Frontal cortex (tissue), 4 donors: ENCODE measurements around the gene AFF3. TPM values are rescaled to one million over a fixed set of nuclear protein-coding genes. Genes with fewer than 3 reads are reported as not detected.
A peak's percentile ranks its signal among the peaks of the same experiment; 100 is the strongest.
"Not testable (repeated sequence)": the region's sequence is repeated elsewhere in the genome, so short reads cannot be mapped to it uniquely, and the experiment has no call there.

Experiments
- DNase-seq, 2 donors: peaks; one replicate each; pipeline ENCODE4 v3.0.0; 2012; ENCODE audit warnings: low spot score in 2 of 2
- FAIRE-seq: peaks from 2 replicates; lab custom pipeline; 2012; peaks lifted over from hg19 to GRCh38; lab: Jason Lieb, UNC
- total RNA-seq: library from RNA; depleted of rRNA; stranded (reverse); fragments of >200 nt; gene quantifications from one replicate; pipeline ENCODE4 v1.2.3, GENCODE V29; 2014
- donor health status: control.
- donor health status: control.
- donor health status: control.

AFF3 gene
- total RNA-seq, 1 donor from 2014 or later: 56.7 TPM

DNA sequence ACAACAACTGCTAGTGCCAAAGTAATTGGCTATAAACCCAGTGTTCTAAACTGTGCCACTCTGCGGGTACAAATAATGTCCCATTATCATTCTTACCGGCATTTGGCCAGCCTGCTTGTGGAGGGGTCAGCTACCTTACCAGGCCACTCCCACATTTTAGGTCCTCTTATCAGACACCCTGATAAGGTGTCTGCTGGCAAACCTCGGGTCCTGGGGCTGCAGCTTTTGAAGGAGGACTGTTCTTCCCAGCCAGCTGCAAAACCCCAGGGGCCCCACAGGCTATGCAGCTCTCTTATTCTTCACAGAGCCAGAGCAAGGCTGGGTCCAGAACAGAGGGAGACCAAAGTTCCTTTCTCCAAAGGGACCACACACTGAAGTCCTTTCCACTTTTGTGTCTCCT lies 394.5 kb downstream of the AFF3 start:
- DNase-seq (no peak), FAIRE-seq (no peak)

DNA sequence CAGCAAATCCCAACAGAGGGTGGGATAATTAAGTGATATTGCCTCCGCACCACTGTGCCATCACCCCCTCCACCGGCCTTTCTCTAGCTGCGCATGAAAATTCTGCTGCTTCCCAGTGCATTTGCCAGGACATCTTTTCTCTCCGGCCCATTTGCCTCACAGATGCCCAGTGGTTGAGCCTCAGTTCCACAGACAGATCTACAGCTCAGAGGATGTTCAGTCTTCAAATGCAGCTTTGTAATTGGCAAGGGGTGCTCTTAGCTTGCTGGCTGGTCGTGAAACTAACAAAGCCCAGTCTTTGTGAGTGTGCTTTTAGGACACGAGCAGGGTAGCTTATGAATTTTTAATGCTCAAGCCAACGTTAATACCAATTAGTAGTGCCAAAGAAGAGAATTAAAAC lies 399.2 kb downstream of the AFF3 start:
- no peak for DNase-seq
- FAIRE-seq: no peak

DNA sequence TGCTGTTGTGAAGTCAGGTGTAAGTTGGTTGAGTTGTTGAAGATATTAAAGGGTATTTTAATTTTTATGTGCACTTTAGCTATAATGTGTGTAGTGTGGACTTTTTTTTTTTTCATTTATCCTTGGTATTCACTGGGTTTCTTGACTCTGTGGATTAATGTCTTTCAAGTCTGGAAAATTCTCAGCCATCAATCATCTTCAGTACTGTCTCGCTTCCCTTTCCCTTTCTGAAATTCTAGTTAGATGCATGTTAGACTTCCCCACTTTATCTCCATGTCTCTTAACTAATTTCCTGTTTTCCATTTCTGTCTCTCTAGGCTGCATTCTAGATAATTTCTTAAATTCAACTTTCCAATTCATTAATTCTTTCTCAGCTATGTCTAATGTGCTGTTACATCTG lies 404.9 kb downstream of the AFF3 start:
- FAIRE-seq: no peak
- DNase-seq: no peak

DNA sequence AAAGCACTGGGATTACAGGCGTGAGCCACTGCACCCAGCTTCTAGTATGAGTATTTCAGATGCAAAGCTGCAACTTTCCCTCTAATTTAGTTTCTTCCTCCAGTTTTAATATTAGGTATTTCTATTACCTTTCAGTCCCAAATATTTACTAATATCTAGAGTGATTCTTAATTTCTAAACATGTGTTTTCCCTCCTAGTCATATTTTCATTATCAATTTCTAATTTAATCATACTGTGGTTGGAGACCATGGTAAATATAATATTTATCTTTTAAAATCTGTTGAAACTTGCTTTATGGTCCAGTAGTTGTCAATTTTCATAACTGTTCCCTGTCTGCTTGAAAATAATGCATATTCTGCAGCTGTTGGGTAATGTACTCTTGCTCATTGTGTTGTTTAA lies 406.6 kb downstream of the AFF3 start:
- DNase-seq (no peak), FAIRE-seq (no peak)

DNA sequence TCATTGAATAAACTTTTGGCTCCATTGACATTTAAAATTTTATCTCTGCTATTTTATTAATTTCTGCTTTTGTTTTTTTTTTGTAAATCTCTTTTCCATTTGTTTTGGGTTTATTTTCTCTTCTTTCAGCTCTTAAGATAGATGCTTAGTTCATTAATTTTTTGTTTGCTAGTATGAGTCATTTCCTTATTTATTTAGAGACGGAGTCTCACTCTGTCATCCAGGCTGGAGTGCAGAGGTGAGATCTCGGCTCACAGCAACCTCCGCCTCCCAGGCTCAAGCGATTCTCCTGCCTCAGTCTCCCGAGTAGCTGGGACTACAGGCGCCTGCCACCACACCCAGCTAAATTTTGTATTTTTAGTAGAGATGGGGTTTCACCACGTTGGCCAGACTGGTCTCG lies 407.1 kb downstream of the AFF3 start:
- not testable (repeated sequence) for DNase-seq
- FAIRE-seq: peak; percentile 74

DNA sequence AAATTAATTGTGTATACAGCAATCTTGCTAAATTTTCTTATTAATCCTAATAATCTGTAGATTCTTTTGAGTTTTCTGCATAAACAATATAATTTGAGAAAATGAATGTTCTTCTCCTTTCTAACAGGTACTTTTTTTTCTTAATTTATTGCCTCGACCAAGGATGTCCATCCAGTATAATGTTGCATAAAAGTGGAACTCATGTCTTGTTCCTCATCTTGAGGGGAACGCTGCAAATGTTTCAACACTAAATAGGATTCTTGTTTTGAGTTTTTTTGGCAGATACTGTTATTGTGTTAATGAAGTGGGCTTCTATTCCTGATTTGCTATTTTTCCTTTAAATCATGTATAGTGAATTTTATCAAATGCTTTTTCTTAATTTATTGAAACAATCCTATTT lies 408.2 kb downstream of the AFF3 start:
- no peak for DNase-seq
- FAIRE-seq: no peak

DNA sequence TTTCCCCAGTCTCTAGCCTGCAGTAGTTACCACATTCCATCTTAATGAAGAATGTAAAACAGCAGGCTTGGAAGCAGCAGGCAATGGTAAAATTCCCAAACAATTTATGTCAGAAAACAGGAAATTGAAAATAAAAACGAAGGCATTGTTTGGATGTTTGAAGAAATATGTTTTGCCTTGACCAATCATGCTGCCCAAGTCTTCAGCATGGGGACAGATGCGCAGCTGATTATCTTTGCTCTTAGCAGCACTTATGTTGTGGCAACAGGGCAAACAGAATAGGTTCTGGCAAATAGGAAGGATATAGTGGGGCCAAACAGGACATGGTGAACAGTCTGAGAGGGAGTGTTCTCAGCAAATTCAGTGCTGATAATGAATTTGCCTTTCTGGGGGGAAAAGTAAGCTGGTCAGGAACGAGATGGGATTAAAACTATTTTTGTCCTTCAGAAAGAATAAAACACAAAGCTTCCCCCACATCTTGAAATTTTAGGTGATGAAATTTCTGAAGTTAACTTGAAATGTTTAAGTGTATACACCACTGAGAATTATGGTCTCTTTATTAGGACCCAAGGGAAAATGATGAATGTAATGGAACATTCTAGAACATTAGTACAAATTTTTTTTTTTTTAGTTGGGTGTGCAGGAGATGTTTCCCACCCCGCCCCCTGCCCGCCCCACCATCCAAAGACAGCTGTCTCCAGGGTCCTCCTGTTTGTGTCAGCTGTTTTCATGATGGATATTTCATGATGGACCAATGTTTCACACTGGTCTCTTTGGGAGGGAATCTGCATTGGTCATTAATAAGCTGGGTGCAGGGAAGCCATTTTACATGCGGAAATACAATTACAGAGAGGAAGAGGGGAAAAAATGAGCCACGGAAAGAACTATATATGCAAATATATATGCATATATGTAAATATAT lies 413.0 kb downstream of the AFF3 start:
- DNase-seq (no peak), FAIRE-seq (no peak)

DNA sequence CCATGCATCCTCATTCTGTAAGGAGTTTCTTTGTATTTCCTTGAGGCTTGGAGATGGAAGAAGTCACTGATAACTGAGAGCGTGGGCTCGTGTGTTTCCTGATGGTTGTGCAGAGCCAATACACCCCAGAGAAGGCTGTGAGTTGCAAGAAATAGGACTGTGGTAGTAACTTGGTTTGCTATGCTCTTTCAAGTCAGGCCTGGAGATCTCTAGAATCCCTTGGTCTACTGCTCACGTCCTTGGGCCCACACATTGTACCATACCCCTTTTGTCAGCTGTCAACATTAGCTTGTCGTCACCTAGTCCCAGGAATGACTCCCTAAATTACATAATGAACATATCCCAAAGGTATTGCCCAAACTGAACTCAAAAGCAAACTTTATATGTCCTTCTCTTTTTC lies 414.2 kb downstream of the AFF3 start:
- FAIRE-seq: no peak
- no peak for DNase-seq

DNA sequence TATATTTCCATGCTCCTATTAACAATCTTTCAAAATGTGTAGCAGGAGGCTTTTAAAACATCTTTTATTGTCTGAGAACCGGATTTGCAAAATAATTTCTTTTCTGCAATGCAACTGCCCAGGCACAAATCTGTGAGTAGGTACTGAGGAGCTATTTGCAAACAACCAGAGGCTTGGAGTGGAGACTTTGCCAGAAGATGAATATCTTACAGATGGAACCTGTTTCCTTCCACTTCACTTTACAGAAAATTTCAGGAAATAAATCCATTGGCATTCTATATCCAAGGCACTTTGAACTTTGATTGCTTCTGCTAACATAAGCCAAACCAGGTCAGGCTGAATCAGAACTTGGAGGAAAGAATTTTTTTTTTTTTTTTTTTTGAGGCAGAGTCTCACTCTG lies 415.2 kb downstream of the AFF3 start:
- DNase-seq (no peak), FAIRE-seq (no peak)

DNA sequence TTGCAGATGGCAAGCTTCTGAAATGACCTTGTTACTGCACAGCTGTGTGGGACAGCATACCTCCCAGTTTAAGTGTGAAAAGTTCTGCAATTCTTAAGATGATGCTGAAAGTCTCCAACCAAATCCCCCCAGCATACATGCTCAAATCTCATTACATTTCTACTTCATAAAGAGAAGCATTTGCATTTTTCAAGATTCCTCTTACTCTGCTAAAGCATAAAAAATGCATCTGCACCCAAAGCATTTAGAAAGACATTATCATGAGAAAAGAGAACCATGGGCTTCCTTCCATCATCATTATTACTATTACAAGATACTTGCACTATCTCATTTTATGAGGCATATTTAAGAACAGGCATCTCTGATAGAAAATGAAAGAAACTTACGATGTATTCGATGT lies 415.7 kb downstream of the AFF3 start:
- DNase-seq (no peak), FAIRE-seq (no peak)

DNA sequence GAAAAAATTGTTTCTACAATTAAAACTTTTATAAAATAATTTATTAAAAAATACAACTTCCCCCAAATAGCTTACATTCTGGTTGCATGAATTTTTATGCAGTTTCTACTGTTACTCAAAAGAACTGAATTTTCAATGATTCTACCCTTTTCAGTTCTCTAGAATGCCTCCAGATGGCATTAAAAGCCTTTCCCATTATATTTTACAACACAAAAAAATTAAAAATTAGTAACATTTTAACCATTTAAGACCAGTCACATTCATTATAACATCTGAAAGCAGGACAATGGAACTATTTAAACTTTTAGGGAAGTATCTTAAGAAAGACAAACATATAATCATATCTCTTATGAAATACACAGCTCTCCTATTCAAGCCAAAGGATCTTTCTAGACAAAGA lies 416.6 kb downstream of the AFF3 start:
- no peak for DNase-seq
- FAIRE-seq: peak; percentile 84

DNA sequence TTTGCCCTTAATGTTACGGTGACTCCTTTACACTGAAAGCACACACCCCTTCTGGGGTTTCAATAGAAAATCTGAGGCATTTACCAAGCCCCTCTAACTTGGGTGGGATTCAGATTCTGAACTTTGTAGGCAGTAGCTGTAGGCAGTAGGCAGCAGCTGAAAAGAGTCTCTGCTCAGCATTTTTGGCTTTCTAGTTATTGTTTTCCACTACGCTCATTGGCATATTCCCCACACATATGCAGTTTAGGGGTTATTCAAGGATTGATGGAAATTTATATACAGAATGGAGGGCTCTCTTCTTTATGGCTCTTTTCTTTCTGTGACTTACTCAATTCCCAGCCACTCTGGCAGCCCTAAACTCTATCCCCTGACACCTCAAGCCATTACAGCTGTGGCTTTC lies 419.9 kb downstream of the AFF3 start:
- DNase-seq (no peak), FAIRE-seq (no peak)

DNA sequence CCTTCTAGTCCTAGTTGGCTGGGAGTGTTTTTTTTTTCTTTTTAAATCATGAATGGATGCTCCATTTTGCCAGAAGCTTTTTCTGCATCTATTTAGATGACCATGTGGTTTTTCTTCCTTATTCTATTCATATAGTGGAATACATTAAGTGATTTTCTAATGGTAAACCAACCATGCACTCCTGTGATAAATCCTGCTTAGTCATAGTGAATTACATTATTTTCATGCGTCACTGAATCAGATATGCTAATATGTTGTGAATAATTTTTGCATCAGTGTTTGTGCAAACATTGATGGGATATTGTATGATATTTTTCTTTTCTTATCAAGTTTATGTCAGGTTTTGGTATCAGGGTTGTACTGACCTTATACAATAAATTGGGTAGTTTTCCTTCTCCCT lies 423.3 kb downstream of the AFF3 start:
- no peak for DNase-seq
- no peak for FAIRE-seq

DNA sequence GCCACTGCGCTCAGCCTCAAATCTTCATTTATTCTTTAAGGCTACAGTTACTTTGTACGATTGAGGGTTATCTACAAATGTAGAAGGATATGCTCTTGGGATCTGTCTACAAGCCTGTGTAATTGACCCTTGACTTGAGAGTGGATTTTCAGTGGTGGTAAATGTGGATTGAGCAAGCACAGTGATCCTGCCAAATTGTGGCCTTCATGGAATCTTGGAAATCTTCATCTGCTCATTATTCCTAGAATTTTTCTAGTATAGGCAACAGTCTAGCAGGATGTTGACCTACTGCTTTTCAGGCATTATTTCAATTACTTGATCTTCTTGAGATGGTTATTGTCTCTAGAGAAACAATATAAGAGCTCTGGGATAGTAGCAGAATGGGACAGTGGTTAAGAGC lies 426.4 kb downstream of the AFF3 start:
- no peak for FAIRE-seq

DNA sequence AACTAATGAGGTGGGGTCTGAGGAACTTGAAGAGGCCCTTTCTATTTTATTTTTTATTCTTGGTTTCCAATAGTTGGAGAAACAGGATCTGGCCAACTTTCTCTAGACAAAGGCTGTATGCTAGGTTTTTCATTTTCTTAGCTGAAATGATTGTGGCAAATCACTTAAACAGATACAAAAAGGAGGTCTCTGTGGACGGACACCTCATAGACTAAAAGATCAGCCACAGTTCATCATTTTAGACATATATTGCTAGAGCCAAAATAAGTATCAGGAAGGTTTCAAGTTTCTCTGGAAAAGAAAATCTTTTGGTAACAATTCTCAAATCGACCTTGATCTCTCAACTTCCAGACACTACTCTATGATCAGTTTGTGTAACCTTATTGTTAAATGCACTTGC lies 428.0 kb downstream of the AFF3 start:
- FAIRE-seq: no peak
- DNase-seq: no peak

More for the DNA sequence above, 426.4 kb downstream of the AFF3 start:
- no peak for DNase-seq

DNA sequence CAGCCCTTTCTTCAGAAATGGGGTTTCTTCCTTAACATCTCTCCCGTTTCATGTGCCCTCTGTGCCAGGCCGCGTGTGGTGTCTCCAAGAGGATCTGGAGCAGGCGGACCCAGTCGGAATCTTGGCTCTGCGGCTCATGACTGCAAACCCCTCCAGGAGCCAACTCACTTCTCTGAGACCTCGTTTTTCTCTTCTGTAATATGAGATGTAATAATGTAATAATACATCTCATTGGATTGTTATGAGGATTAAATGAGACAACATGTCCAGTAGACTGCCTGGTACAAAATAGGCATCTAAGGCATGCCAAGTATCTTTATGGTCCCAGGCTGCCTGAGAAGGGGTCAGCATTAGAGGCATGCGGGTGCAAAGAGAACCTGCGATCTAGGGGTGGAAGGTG lies 431.2 kb downstream of the AFF3 start:
- FAIRE-seq (no peak), DNase-seq (no peak)

DNA sequence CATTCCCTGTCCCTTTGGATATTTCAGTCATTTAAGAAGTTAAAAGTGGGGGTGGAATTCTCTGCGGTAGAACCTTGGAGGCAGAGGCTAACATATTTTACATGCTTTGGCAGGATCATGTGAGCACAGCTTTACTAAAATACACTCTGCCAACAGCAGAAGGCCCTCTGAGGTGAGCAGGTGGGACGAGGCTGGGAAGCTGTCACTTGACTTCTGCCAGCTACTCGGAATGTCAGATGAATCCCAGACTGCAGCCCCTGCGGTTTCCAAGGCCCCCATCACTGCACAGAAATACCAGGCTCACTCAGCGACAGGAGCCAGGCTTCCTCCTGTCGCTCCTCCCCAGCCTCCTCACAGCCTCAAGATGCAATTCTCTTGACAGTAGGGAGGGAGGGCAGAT lies 431.7 kb downstream of the AFF3 start:
- FAIRE-seq (no peak), DNase-seq (no peak)

DNA sequence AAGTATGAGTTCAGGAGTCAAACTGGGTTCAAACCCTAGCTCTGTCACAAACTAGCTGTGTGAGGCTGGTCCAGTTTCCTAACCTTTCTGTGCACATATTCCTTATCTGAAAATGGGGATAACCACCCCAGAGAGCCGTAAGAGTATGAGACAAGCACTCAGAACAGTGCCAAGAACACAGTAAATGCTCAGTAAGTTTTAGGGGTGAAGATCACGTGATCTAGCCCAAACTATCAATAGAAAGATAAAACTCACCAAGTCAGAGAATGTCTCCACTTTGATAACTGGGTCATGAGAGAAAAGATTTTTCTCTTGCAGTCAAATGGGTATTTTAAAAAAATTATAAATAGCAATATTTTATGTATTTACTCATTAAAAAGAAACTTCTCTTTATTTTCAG lies 433.2 kb downstream of the AFF3 start:
- no peak for FAIRE-seq
- no peak for DNase-seq

DNA sequence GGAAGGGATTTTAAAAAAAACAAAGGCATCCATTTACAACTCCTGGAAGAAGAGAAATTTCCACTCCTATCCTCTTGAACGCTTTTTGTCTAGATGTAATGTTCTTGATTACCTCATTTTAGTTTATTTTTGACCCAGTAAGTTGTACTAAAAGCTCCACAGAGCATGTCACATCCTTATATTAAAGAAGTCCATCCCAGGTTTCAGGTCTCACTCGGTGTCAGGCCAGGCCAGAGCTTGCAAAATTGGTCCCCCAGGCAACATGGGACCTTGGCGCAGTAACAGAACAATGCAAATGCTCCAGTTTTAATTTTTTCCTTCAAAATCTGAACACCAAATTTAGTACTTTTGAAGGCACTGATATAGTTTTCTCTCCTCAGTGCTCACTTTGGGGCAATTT lies 434.2 kb downstream of the AFF3 start:
- no peak for FAIRE-seq
- DNase-seq: no peak

DNA sequence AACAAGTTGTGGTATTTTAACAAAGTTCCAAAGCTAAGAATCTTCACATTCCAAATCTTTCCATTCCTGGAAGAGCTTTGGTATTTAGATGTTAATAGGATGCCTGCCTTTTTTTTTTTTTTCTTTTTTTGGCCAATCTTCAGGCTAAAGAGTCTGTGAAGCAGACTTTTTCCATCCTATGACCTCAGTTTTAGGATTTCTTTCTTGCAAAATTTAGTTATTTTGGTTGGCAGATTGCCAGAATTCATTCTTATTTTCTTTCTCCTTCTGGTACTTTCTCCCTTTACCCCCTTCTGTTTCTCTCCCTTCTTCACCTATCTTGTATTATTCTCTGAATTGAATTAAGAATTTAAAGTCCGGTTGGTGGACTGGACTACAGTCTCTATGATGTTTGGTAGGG lies 434.8 kb downstream of the AFF3 start:
- FAIRE-seq (no peak), DNase-seq (no peak)

DNA sequence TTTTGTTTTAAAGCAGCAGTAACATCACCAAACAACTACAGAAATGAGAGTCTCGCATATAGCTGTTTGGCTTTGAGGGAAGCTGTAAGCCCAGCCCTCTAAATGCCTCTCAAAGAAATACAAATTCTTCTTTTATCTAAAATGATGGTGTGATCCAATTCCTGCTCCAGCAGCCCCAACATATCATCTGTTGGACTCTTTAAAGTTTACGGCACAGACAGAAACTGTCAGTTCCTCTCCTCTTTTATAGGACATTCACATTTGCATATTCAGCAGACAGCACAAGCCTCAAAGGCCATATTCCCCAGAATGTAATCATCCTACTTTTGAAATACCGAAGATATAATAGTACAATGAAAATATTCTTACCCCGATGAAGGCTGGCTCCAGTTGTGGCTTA lies 435.7 kb downstream of the AFF3 start:
- FAIRE-seq (no peak), DNase-seq (no peak)

DNA sequence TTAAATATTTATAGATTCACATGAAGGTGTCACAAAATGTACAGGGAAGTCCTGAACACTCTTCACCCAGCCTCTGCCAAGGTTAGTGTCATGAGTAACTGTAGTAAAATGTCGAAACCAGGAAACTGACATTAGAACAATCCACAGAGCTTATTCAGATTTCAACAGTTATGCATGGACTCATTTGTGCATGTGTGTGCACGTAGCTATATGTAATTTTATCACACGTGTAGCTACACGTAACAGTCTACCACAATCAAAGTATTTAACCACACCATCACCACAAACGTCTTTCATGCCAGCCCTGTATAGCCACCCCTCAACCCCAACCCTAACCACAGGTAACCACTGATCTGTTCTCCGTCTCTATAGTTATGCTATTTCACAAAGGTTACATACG lies 440.9 kb downstream of the AFF3 start:
- no peak for DNase-seq
- no peak for FAIRE-seq
